Measurements from ENCODE around the gene CYP1A1.

GRCh38 chr15:74733269-74733668 is 7.9 kb upstream of the CYP1A1 start:
- no peak for TF ChIP-seq CTCF (conservative IDR thresholded peaks at IDR 0.05 in 1 of 2, IDR thresholded peaks at IDR 0.05 in 1 of 2; ENCODE audit: low read depth in 1 of 2, low read length in 2 of 2)
- TF ChIP-seq EZH2 (IDR thresholded peaks at IDR 0.05; ENCODE audit: low read length, missing control alignments): no peak

Data from fibroblast of lung (primary cell).